Keratinocyte (primary cell): ENCODE results near the gene LATS2. TPM values are rescaled to one million over a fixed set of nuclear protein-coding genes. Genes with fewer than 3 reads are reported as not detected.

ENCODE experiments used
- DNase-seq: peaks from one replicate; pipeline ENCODE4 v3.0.0-alpha.2; 2011; ENCODE audit warnings: low read depth, missing footprints, low spot score
- FAIRE-seq: peaks from 2 replicates; lab custom pipeline; 2011; peaks lifted over from hg19 to GRCh38; lab: Jason Lieb, UNC
- H2AFZ ChIP-seq: 2 replicates; pipeline ENCODE4 v1.6.0; 2012; ENCODE audit warnings: low read length, control low read depth, inconsistent platforms; ENCODE audit not compliant: control insufficient read depth
- H3K27ac ChIP-seq: 2 replicates; pipeline ENCODE4 v1.5.1; 2011; ENCODE audit warnings: low read length; ENCODE audit not compliant: control insufficient read depth, insufficient read depth
- H3K27me3 ChIP-seq: 3 replicates; pipeline ENCODE4 v1.6.0; 2011; ENCODE audit warnings: low read length; ENCODE audit not compliant: control insufficient read depth, insufficient read depth; ENCODE audit errors: extremely low read depth
- H3K36me3 ChIP-seq, 2 experiments: 2 replicates in 1 of 2; 3 replicates in 1 of 2; pipeline ENCODE4 v1.5.1; 2011; ENCODE audit warnings: low read length in 2 of 2, mild to moderate bottlenecking in 1 of 2; ENCODE audit not compliant: control insufficient read depth in 2 of 2, insufficient read depth in 2 of 2; ENCODE audit errors: extremely low read depth in 1 of 2
- H3K4me1 ChIP-seq: 3 replicates; pipeline ENCODE4 v1.5.1; 2011; ENCODE audit warnings: low read length; ENCODE audit not compliant: control insufficient read depth, insufficient read depth; ENCODE audit errors: extremely low read depth
- H3K4me2 ChIP-seq: 3 replicates; pipeline ENCODE4 v1.6.0; 2011; ENCODE audit warnings: low read depth, low read length; ENCODE audit not compliant: control insufficient read depth, insufficient read depth; ENCODE audit errors: extremely low read depth
- H3K4me3 ChIP-seq, 3 experiments: fragments of 200-600 bp in 1 of 3; sonication (generic) in 1 of 3; 2 replicates in 2 of 3; 3 replicates in 1 of 3; pipeline ENCODE4 v1.5.1; 2011 to 2016; ENCODE audit warnings: low read length in 3 of 3, mild to moderate bottlenecking in 3 of 3, control low read depth in 2 of 3, inconsistent platforms in 1 of 3, low read depth in 1 of 3, mixed read lengths in 1 of 3, mixed run types in 1 of 3, moderate library complexity in 1 of 3; ENCODE audit not compliant: control insufficient read depth in 2 of 3, insufficient read depth in 2 of 3; ENCODE audit errors: extremely low read depth in 1 of 3
- H3K79me2 ChIP-seq: 2 replicates; pipeline ENCODE4 v1.6.0; 2012; ENCODE audit warnings: low read length; ENCODE audit not compliant: control insufficient read depth, insufficient read depth
- H3K9ac ChIP-seq: 3 replicates; pipeline ENCODE4 v1.6.0; 2011; ENCODE audit warnings: low read length; ENCODE audit not compliant: control insufficient read depth, insufficient read depth; ENCODE audit errors: extremely low read depth
- H3K9me1 ChIP-seq: 3 replicates; pipeline ENCODE4 v1.6.0; 2011; ENCODE audit warnings: low read length; ENCODE audit not compliant: control insufficient read depth, insufficient read depth; ENCODE audit errors: extremely low read depth
- H3K9me3 ChIP-seq: 2 replicates; pipeline ENCODE4 v1.5.1; 2012; ENCODE audit warnings: low read depth, low read length; ENCODE audit not compliant: control insufficient read depth
- H4K20me1 ChIP-seq: 3 replicates; pipeline ENCODE4 v1.6.0; 2011; ENCODE audit warnings: low read length; ENCODE audit not compliant: control insufficient read depth, insufficient read depth; ENCODE audit errors: extremely low read depth
- CTCF ChIP-seq, 3 experiments: IDR thresholded peaks in 1 of 3; conservative IDR thresholded peaks in 1 of 3; optimal IDR thresholded peaks in 1 of 3; 2 replicates in 2 of 3; 3 replicates in 1 of 3; pipeline versions ENCODE3 to v1.5.1; 2011; ENCODE audit warnings: low read length in 3 of 3, mild to moderate bottlenecking in 3 of 3, moderate library complexity in 2 of 3, control low read depth in 1 of 3, inconsistent platforms in 1 of 3; ENCODE audit not compliant: insufficient read depth in 2 of 3; ENCODE audit errors: extremely low read depth in 1 of 3
- EZH2 ChIP-seq: IDR thresholded peaks from one replicate; pipeline ENCODE4 v1.6.1; 2012; ENCODE audit warnings: inconsistent platforms, mild to moderate bottlenecking, low read length, moderate library complexity
- dilution Hi-C: fragments of 300-500 bp; cut with MboI; formaldehyde crosslinking; loops from one replicate; pipeline ENCODE4 v1.7.0; 2020; ENCODE audit warnings: low sequenced_read_pairs; ENCODE audit not compliant: extremely low pct_ligation_motif_present
- polyA plus RNA-seq, 5 experiments: library from polyadenylated mRNA; depleted of rRNA in 3 of 5; stranded (reverse) in 3 of 5; stranded (forward) in 1 of 5; unstranded in 1 of 5; fragments of >200 nt; gene quantifications; 1 replicate in 1 of 5; 2 replicates in 3 of 5; 3 replicates in 1 of 5; pipeline versions ENCODE4 v1.2.1 to v1.2.3, GENCODE V29; 2011 to 2012; ENCODE audit warnings: missing spikeins in 2 of 5, low read depth in 1 of 5, low replicate concordance in 1 of 5

Gene LATS2
- polyA plus RNA-seq, 1 donor (not counting 4 experiments of a cell fraction or from before 2014, with no cell fraction given): 6.7 TPM

- Histone ChIP-seq H3K9me1 (no peaks in the 10 kb centered on the region), H4K20me1 (peaks cover 9% of the 10 kb centered on the region), H3K27ac (no peak overlapping the region), H3K4me1 (peaks cover 17% of the 10 kb centered on the region), H3K79me2 (peaks cover 59% of the 10 kb centered on the region), H3K9ac (no peak overlapping the region), H3K4me3 (no peak overlapping the region), H2AFZ (no peak overlapping the region), H3K9me3 (no peaks in the 10 kb centered on the region), H3K27me3 (no peaks in the 10 kb centered on the region), H3K4me2 (no peak overlapping the region), H3K36me3 (peaks cover 0 to 5% of the 10 kb centered on the region in 2 experiments)
- FAIRE-seq (no peak), DNase-seq (no peak)
- dilution Hi-C loops: no loop called here
- TF ChIP-seq EZH2 (no peak), CTCF (optimal IDR thresholded peaks at IDR 0.05 in 1 of 3, IDR thresholded peaks at IDR 0.05 in 1 of 3, conservative IDR thresholded peaks at IDR 0.05 in 1 of 3; ENCODE audit: extremely low read depth in 1 of 3, insufficient read depth in 2 of 3, low read length in 3 of 3) (no peak)
These were observed 41.2 kb downstream of the LATS2 start for GRCh38 chr13:21020176-21020575.

GRCh38 chr13:21018220-21018619, 43.2 kb downstream of the LATS2 start:
- H3K4me2 ChIP-seq: no peak overlapping the region
- H3K4me1 ChIP-seq: peaks cover 22% of the 10 kb centered on the region
- no peak for TF ChIP-seq EZH2
- TF ChIP-seq CTCF (optimal IDR thresholded peaks at IDR 0.05 in 1 of 3, IDR thresholded peaks at IDR 0.05 in 1 of 3, conservative IDR thresholded peaks at IDR 0.05 in 1 of 3; ENCODE audit: extremely low read depth in 1 of 3, insufficient read depth in 2 of 3, low read length in 3 of 3): no peak
- H4K20me1 ChIP-seq: peaks cover 8% of the 10 kb centered on the region
- H2AFZ ChIP-seq: no peak overlapping the region
- H3K27ac ChIP-seq: peak overlapping the region; percentile 22
- no peaks in the 10 kb centered on the region for H3K9me3 ChIP-seq
- dilution Hi-C loops: no loop called here
- H3K4me3 ChIP-seq: no peak overlapping the region
- H3K9me1 ChIP-seq: no peaks in the 10 kb centered on the region
- DNase-seq (no peak), FAIRE-seq (no peak)
- H3K36me3 ChIP-seq: peaks cover 0 to 5% of the 10 kb centered on the region in 2 experiments
- H3K9ac ChIP-seq: no peak overlapping the region
- H3K27me3 ChIP-seq: no peaks in the 10 kb centered on the region
- H3K79me2 ChIP-seq: peaks cover 68% of the 10 kb centered on the region
